Measurements from ENCODE around the gene TAOK1.
"Not testable (repeated sequence)": the region's sequence is repeated elsewhere in the genome, so short reads cannot be mapped to it uniquely, and the experiment has no call there.

TAOK1 gene

DNA sequence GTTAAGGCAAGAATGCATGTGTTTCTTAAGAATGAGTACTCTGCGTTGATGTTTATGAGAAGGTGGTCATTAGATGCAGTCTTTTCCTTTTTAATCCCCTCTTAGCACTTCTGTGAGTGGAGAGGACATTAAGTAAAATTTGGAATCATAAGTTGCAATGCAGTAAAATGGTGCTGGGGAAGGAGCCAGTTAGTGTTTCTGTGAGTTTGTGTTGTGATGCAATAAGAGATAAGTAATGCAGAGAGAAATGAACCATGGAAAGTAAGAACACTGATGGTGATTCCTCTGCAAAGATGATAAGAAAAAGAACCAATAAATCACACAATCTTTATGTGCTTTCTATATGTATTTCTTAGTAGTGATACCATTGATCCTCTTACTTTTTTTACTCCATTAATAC lies 156.7 kb downstream of the TAOK1 start:
- Histone ChIP-seq H3K27me3 (ENCODE audit: insufficient read depth, low read depth, severe bottlenecking) (no peaks in the 10 kb centered on the region), H3K4me3 (ENCODE audit: low read depth, low read length) (no peak overlapping the region), H3K36me3 (peaks cover 16% of the 10 kb centered on the region), H3K9me3 (ENCODE audit: severe bottlenecking) (no peaks in the 10 kb centered on the region), H3K27ac (no peak overlapping the region)
- no peak for DNase-seq
- TF ChIP-seq, protein P1, sequence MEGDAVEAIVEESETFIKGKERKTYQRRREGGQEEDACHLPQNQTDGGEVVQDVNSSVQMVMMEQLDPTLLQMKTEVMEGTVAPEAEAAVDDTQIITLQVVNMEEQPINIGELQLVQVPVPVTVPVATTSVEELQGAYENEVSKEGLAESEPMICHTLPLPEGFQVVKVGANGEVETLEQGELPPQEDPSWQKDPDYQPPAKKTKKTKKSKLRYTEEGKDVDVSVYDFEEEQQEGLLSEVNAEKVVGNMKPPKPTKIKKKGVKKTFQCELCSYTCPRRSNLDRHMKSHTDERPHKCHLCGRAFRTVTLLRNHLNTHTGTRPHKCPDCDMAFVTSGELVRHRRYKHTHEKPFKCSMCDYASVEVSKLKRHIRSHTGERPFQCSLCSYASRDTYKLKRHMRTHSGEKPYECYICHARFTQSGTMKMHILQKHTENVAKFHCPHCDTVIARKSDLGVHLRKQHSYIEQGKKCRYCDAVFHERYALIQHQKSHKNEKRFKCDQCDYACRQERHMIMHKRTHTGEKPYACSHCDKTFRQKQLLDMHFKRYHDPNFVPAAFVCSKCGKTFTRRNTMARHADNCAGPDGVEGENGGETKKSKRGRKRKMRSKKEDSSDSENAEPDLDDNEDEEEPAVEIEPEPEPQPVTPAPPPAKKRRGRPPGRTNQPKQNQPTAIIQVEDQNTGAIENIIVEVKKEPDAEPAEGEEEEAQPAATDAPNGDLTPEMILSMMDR (IDR thresholded peaks at IDR 0.05; ENCODE audit: low read depth, low read length), result no peak

DNA sequence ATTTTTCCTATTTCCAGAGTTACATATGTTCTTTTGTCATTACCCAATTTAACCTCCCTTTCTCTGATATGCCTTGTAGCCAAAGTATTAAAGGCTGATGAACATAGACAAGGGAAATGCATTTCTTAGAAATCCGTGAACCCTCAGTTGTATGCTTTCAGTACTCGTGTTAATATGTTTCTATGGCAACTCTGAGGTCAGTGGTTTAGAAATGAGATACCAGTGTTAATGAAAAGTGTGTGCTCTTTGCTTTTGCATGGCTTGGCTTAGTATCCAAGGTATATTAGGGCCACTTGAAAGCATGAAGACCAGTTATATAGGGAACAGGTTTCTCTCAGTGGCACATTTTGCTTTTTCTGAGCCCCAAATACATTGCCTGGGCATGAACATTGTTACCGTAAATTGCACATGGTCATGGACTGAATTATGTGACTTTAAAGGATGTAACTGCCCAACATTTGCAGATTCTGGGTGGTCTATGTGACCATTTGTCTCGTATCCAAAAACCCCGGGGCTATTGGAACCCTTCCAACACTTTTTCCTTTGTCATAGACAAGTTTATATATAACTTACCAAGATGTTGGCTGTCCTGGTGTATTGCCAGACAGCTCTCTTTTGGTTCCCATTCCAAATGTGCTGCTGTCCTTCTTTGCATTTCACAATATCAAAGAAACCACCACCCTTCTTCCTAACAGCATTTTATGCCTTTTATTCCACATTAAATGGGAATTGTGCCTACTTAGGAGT lies 159.2 kb downstream of the TAOK1 start:
- Histone ChIP-seq H3K4me3 (ENCODE audit: low read depth, low read length) (no peak overlapping the region), H3K27me3 (ENCODE audit: insufficient read depth, low read depth, severe bottlenecking) (no peaks in the 10 kb centered on the region), H3K36me3 (peaks cover 5% of the 10 kb centered on the region), H3K27ac (no peak overlapping the region), H3K9me3 (ENCODE audit: severe bottlenecking) (no peaks in the 10 kb centered on the region)
- TF ChIP-seq, protein P1 (IDR thresholded peaks at IDR 0.05; ENCODE audit: low read depth, low read length), result no peak
- no peak for DNase-seq

DNA sequence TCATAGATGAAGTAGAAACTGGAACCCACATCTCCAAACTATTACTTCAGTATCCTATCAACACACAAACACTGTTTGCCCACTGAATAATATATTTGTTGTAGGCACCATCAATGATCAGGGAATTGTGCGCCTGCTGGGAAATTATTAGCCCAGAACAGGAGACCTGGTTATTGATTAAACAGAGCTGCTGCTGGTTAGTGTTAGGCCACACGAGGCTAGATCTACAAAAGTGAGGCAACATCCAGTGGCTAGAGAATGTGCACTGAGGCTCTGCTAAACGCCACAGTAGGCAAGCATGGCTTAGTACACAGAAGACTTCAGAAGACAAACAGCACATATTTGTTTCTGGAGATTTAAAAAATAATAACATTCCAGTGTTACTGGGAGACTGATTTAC lies 165.7 kb downstream of the TAOK1 start:
- TF ChIP-seq, protein P1 (IDR thresholded peaks at IDR 0.05; ENCODE audit: low read depth, low read length), result no peak
- no peaks in the 10 kb centered on the region for H3K9me3 ChIP-seq (ENCODE audit: severe bottlenecking)
- no peak overlapping the region for H3K27ac ChIP-seq
- no peak overlapping the region for H3K4me3 ChIP-seq (ENCODE audit: low read depth, low read length)
- H3K27me3 ChIP-seq (ENCODE audit: insufficient read depth, low read depth, severe bottlenecking), result no peaks in the 10 kb centered on the region
- no peak for DNase-seq
- H3K36me3 ChIP-seq, result no peaks in the 10 kb centered on the region

DNA sequence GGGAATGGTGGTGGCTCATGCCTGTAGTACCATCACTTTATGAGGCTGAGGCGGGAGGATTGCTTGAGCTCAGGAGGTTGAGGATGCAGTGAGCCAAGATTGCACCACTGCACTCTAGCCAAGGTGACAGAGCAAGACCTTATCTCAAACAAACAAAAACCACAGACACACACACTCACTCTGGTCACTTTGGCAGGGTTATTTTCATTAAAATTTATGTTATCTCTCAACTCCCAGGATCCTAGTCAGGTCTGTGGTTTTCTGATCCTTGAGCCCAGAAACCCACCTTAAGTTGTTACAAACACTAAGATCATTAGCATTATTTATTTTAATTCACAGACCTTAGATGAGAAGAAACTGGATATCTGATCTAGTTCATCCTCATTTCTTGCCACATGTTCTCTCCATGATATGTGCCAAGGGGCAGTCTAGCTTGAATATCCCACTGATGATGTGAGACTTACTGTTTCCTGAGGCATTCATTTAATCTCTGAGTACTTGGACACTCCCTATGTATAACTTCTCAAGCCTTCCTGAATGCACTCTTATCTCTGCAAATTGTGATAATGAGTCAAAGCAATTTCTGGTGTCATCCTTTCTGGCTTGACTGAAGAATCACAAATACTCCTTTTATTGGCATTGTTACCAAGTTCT lies 167.0 kb downstream of the TAOK1 start:
- TF ChIP-seq, protein P1 (IDR thresholded peaks at IDR 0.05; ENCODE audit: low read depth, low read length), result no peak
- Histone ChIP-seq H3K27ac (no peak overlapping the region), H3K36me3 (no peaks in the 10 kb centered on the region; the same call in 1 of the 2 replicates), H3K4me3 (ENCODE audit: low read depth, low read length) (no peak overlapping the region), H3K9me3 (ENCODE audit: severe bottlenecking) (no peaks in the 10 kb centered on the region), H3K27me3 (ENCODE audit: insufficient read depth, low read depth, severe bottlenecking) (no peaks in the 10 kb centered on the region)
- no peak for DNase-seq

DNA sequence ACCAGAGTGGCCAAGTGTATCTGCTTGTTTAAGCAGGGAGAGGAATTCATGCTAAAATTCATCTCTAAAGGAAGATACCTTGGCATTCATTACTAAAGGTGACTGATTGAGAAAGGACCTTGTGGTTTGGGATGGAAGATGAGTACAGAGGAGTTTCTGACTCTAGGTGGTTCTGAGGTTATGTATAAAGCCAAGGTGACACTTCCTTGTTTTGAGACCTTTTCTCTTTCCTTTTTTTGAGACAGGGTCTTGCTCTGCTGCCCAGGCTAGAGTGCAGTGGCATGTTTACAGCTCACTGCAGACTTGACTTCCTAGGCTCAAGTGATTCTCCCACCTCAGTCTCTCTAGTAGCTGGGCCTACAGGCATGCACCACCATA lies 167.6 kb downstream of the TAOK1 start:
- Histone ChIP-seq H3K27me3 (ENCODE audit: insufficient read depth, low read depth, severe bottlenecking) (no peaks in the 10 kb centered on the region), H3K27ac (no peak overlapping the region), H3K4me3 (ENCODE audit: low read depth, low read length) (no peak overlapping the region), H3K36me3 (peaks cover 3% of the 10 kb centered on the region; the same call in 1 of the 2 replicates), H3K9me3 (ENCODE audit: severe bottlenecking) (no peaks in the 10 kb centered on the region)
- no peak for DNase-seq
- TF ChIP-seq, protein P1 (IDR thresholded peaks at IDR 0.05; ENCODE audit: low read depth, low read length), result no peak

DNA sequence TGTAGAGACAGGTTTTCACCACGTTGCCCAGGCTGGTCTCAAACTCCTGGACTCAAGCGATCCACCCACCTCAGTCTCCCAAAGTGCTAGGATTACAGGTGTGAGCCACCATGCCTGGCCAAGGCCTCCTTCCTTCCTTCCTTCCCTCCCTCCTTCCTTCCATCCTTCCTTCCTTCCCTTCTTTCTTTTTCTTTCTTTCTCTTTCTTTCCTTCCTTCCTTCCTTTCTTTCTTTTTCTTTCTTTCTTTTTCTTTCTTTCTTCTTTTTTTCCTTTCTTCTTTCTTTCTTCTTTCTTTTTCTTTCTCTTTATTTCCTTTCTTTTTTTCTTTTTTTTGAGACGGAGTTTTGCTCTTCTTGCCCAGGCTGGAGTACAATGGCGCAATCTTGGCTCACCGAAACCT lies 168.0 kb downstream of the TAOK1 start:
- not testable (repeated sequence) for DNase-seq; H3K4me3 ChIP-seq (ENCODE audit: low read depth, low read length); H3K9me3 ChIP-seq (ENCODE audit: severe bottlenecking); H3K27ac ChIP-seq; H3K27me3 ChIP-seq (ENCODE audit: insufficient read depth, low read depth, severe bottlenecking); H3K36me3 ChIP-seq

Data from WERI-Rb-1 (cell line).